Panc1 (cell line): ENCODE measurements around the gene DCBLD2. TPM values are rescaled to one million over a fixed set of nuclear protein-coding genes. Genes with fewer than 3 reads are reported as not detected.

ENCODE experiments used
- ATAC-seq: fragments of 200-7000 bp; cut with Tn5 transposase; 2 replicates; pipeline ENCODE4 v1.9.1; 2020; ENCODE audit warnings: mild to moderate bottlenecking, moderate library complexity
- BruUV-seq: library from RNA; stranded (reverse); fragments of 400-500 nt; replicated peaks from 2 replicates; lab custom pipeline; 2021; lab: Mats Ljungman, UMichigan
- CTCF ChIA-PET: fragments of 300-600 bp; sonication (Branson Sonifier 250); formaldehyde crosslinking; loops from one replicate; lab custom pipeline; 2022; ENCODE audit warnings: antibody characterized with exemption; lab: Charles Lee
- POLR2A ChIA-PET: fragments of 300-600 bp; sonication (Branson Sonifier 250); formaldehyde crosslinking; loops from one replicate; lab custom pipeline; 2022; ENCODE audit warnings: antibody characterized with exemption; lab: Charles Lee
- DNase-seq: peaks from one replicate; pipeline ENCODE4 v3.0.0-alpha.2; 2010; ENCODE audit warnings: low read depth, low spot score
- H3K27ac ChIP-seq: 2 replicates; pipeline ENCODE4 v1.5.1; 2011; ENCODE audit warnings: mild to moderate bottlenecking, low read length, inconsistent platforms
- H3K27me3 ChIP-seq: fragments of 200-500 bp; sonication (Bioruptor generic); 2 replicates; pipeline ENCODE4 v1.6.0; 2014; ENCODE audit warnings: low read length, inconsistent platforms; ENCODE audit not compliant: control insufficient read depth, insufficient read depth
- H3K36me3 ChIP-seq: fragments of 200-500 bp; sonication (Bioruptor generic); 2 replicates; pipeline ENCODE4 v1.5.1; 2014; ENCODE audit warnings: inconsistent platforms, mild to moderate bottlenecking, low read length, moderate library complexity; ENCODE audit not compliant: control insufficient read depth, insufficient read depth
- H3K4me1 ChIP-seq: 2 replicates; pipeline ENCODE4 v1.5.1; 2011; ENCODE audit warnings: inconsistent platforms, mild to moderate bottlenecking, low read length, moderate library complexity; ENCODE audit not compliant: control insufficient read depth, insufficient read depth
- H3K4me3 ChIP-seq, 2 experiments: 2 replicates each; pipeline ENCODE4 v1.5.1; 2011 to 2012; ENCODE audit warnings: low read depth in 2 of 2, low read length in 2 of 2, mild to moderate bottlenecking in 2 of 2, inconsistent platforms in 1 of 2, moderate library complexity in 1 of 2
- H3K9me3 ChIP-seq: fragments of 200-500 bp; sonication (Bioruptor generic); 2 replicates; pipeline ENCODE4 v1.5.1; 2014; ENCODE audit warnings: low read depth, mild to moderate bottlenecking, inconsistent platforms, low read length, moderate library complexity; ENCODE audit not compliant: control insufficient read depth, insufficient read depth
- CTCF ChIP-seq: fragments of 450-650 bp; IDR thresholded peaks from 2 replicates; pipeline ENCODE4 v1.5.1; 2017; ENCODE audit warnings: mild to moderate bottlenecking
- POLR2AphosphoS5 ChIP-seq: IDR thresholded peaks from 2 replicates; pipeline ENCODE4 v1.6.1; 2012; ENCODE audit warnings: mild to moderate bottlenecking, low read depth, low read length, moderate library complexity
- SIN3A ChIP-seq: IDR thresholded peaks from 2 replicates; pipeline ENCODE4 v1.6.1; 2012; ENCODE audit warnings: low read depth, mild to moderate bottlenecking, low read length, moderate library complexity, borderline replicate concordance; ENCODE audit not compliant: insufficient read depth
- TCF7L2 ChIP-seq: IDR thresholded peaks from 2 replicates; pipeline ENCODE4 v1.6.1; 2011; ENCODE audit warnings: mild to moderate bottlenecking, low read depth, low read length, inconsistent platforms
- in situ Hi-C: cut with HindIII; loops from 2 replicates; pipeline ENCODE4 v1.10.0; 2016; ENCODE audit warnings: low sequenced_read_pairs, low pct_unique_long_range_greater_than_20kb
- intact Hi-C: fragments of 100-400 bp; cut with micrococcal nuclease; formaldehyde crosslinking; loops from one replicate; pipeline ENCODE4 v1.10.0; 2022; ENCODE audit not compliant: unreplicated experiment
- total RNA-seq: library from RNA; stranded (reverse); gene quantifications from one replicate; pipeline ENCODE4 v1.2.1, GENCODE V29; 2021; ENCODE audit not compliant: unreplicated experiment
- TF ChIP-seq, protein P1 (sequence below), 2 experiments: IDR thresholded peaks; 2 replicates each; pipeline ENCODE4 v1.6.1; 2011 to 2012; ENCODE audit warnings: low read depth in 2 of 2, control low read depth in 1 of 2, low read length in 1 of 2, mild to moderate bottlenecking in 1 of 2, moderate library complexity in 1 of 2; ENCODE audit not compliant: insufficient read depth in 1 of 2

Gene DCBLD2
- total RNA-seq, 1 experiment from 2014 or later, result 54.4 TPM

- POLR2A ChIA-PET, result no interaction called here
- no peak overlapping the region for H3K27ac ChIP-seq
- CTCF ChIA-PET, result no interaction called here
- H3K4me1 ChIP-seq, result no peaks in the 10 kb centered on the region
- no peaks in the 10 kb centered on the region for H3K36me3 ChIP-seq
- H3K27me3 ChIP-seq, result peaks cover 14% of the 10 kb centered on the region
- no peak for ATAC-seq
- in situ Hi-C loops (no loop called here), intact Hi-C loops (no loop called here)
- DNase-seq, result no peak
- no peaks in the 10 kb centered on the region for H3K9me3 ChIP-seq
- H3K4me3 ChIP-seq, result no peak overlapping the region
- no TSS peak for BruUV-seq
- TF ChIP-seq TCF7L2, result no peak
- no peak for TF ChIP-seq CTCF
- TF ChIP-seq, protein P1, sequence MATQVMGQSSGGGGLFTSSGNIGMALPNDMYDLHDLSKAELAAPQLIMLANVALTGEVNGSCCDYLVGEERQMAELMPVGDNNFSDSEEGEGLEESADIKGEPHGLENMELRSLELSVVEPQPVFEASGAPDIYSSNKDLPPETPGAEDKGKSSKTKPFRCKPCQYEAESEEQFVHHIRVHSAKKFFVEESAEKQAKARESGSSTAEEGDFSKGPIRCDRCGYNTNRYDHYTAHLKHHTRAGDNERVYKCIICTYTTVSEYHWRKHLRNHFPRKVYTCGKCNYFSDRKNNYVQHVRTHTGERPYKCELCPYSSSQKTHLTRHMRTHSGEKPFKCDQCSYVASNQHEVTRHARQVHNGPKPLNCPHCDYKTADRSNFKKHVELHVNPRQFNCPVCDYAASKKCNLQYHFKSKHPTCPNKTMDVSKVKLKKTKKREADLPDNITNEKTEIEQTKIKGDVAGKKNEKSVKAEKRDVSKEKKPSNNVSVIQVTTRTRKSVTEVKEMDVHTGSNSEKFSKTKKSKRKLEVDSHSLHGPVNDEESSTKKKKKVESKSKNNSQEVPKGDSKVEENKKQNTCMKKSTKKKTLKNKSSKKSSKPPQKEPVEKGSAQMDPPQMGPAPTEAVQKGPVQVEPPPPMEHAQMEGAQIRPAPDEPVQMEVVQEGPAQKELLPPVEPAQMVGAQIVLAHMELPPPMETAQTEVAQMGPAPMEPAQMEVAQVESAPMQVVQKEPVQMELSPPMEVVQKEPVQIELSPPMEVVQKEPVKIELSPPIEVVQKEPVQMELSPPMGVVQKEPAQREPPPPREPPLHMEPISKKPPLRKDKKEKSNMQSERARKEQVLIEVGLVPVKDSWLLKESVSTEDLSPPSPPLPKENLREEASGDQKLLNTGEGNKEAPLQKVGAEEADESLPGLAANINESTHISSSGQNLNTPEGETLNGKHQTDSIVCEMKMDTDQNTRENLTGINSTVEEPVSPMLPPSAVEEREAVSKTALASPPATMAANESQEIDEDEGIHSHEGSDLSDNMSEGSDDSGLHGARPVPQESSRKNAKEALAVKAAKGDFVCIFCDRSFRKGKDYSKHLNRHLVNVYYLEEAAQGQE (IDR thresholded peaks at IDR 0.05; ENCODE audit: insufficient read depth in 1 of 2, low read depth in 2 of 2, low read length in 1 of 2), result no peak
- no peak for TF ChIP-seq POLR2AphosphoS5
- no peak for TF ChIP-seq SIN3A
Measured at GRCh38 chr3:98780343-98780742, 121.2 kb downstream of the DCBLD2 start.

- POLR2A ChIA-PET, result no interaction called here
Measured at GRCh38 chr3:98779541-98780335, 121.8 kb downstream of the DCBLD2 start.

More at GRCh38 chr3:98779541-98780335, 121.8 kb downstream of the DCBLD2 start:
- ATAC-seq (no peak), DNase-seq (no peak)
- Histone ChIP-seq H3K27ac (no peak overlapping the region), H3K4me3 (no peak overlapping the region), H3K4me1 (no peaks in the 10 kb centered on the region), H3K27me3 (peaks cover 13% of the 10 kb centered on the region), H3K36me3 (no peaks in the 10 kb centered on the region), H3K9me3 (no peaks in the 10 kb centered on the region)
- in situ Hi-C loops (no loop called here), intact Hi-C loops (no loop called here)
- no TSS peak for BruUV-seq
- TF ChIP-seq TCF7L2, result no peak
- TF ChIP-seq SIN3A, result no peak
- TF ChIP-seq POLR2AphosphoS5, result no peak
- TF ChIP-seq, protein P1 (IDR thresholded peaks at IDR 0.05; ENCODE audit: insufficient read depth in 1 of 2, low read depth in 2 of 2, low read length in 1 of 2), result no peak
- no peak for TF ChIP-seq CTCF
- CTCF ChIA-PET, result no interaction called here
